Fibroblast of mammary gland (primary cell): ENCODE data around the gene KDM1A.
"Not testable (repeated sequence)": the region's sequence is repeated elsewhere in the genome, so short reads cannot be mapped to it uniquely, and the experiment has no call there.

Source experiments
- DNase-seq: peaks from one replicate; pipeline ENCODE4 v3.0.0-alpha.2; 2010; ENCODE audit warnings: low read depth
- H3K4me3 ChIP-seq: 2 replicates; pipeline ENCODE4 v1.5.1; 2011; ENCODE audit warnings: low read depth, mild to moderate bottlenecking, low read length, moderate library complexity; ENCODE audit not compliant: control insufficient read depth
- TF ChIP-seq, protein P1 (sequence below): conservative IDR thresholded peaks from 2 replicates; pipeline ENCODE4 v1.5.1; 2011; ENCODE audit warnings: low read depth, low read length, inconsistent platforms; ENCODE audit not compliant: control insufficient read depth, insufficient read depth

The KDM1A gene

DNA sequence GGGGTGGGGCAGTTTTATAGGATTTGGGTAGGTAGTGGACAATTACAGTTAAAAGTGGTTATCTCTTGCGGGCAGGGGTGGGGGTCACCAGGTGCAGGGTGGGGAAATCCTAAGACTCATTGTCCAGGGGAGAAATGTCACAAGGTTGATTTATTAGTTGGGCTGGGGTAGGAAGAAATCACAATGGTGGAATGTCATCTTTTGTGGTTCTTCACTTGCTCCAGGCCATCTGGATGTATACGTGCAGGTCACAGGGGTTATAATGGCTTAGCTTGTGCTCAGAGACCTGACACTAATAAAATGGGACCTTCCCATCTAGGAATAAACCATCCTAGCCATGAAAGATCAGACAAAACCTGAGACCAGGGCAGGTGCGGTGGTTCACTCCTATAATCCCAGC, 15.2 kb upstream of the KDM1A start:
- TF ChIP-seq, protein P1, sequence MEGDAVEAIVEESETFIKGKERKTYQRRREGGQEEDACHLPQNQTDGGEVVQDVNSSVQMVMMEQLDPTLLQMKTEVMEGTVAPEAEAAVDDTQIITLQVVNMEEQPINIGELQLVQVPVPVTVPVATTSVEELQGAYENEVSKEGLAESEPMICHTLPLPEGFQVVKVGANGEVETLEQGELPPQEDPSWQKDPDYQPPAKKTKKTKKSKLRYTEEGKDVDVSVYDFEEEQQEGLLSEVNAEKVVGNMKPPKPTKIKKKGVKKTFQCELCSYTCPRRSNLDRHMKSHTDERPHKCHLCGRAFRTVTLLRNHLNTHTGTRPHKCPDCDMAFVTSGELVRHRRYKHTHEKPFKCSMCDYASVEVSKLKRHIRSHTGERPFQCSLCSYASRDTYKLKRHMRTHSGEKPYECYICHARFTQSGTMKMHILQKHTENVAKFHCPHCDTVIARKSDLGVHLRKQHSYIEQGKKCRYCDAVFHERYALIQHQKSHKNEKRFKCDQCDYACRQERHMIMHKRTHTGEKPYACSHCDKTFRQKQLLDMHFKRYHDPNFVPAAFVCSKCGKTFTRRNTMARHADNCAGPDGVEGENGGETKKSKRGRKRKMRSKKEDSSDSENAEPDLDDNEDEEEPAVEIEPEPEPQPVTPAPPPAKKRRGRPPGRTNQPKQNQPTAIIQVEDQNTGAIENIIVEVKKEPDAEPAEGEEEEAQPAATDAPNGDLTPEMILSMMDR: no peak
- no peak overlapping the region for H3K4me3 ChIP-seq
- DNase-seq: no peak

DNA sequence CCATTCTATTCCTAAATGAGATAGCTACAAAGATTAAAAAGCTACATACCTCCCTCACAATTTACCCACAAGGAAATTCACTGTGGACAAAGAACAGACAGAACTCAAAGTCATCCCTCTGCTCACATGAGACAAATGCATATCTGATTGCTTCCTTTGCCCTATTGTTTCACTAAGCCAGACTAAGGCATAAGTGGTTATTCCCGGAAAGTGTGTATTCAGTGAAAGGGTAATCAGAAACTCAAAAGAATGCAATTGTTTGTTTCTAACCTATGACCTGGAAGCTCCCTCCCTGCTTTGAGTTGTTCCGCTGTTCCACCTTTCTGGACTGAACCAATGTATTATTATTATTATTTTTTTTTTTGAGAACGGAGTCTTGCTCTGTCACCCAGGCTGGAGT, 14.5 kb upstream of the KDM1A start:
- H3K4me3 ChIP-seq, DNase-seq: not testable (repeated sequence)

DNA sequence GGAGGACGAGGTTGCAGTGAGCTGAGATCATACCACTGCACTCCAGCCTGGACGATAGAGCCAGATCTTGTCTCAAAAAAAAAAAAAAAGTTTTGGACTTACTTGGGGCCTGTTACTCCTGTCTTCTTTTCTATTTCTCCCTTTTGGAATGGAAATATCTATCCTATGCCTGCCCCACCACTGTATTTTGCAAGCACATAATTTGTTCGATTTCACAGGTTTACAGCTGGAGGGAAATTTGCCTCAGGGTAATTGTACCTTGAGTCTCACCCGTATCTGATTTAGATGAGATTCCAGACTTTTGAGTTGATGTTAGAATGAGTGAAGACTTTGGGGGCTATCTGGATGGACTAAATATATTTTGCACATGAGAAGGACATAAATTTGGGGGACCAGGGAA, 12.2 kb upstream of the KDM1A start:
- no peak overlapping the region for H3K4me3 ChIP-seq
- TF ChIP-seq, protein P1: no peak
- DNase-seq: no peak

DNA sequence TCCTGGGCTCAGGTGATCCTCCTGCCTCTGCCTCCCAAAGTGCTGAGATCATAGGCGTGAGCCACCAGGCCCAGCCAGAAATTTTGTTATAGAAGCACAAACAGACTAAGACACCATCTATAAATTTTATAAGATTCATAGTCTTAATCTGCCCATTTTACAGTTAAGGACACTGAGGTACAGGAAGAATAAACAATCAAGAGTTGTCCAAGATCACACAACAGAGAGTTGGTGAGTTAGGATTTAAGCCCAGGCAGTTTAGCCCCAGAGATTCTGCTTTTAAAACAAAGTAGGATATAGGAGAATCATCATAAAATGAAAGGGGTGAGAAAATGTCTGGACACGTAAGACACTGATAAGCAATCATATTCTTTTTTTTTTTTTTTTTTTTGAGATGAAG, 10.4 kb upstream of the KDM1A start:
- no peak overlapping the region for H3K4me3 ChIP-seq
- no peak for DNase-seq
- TF ChIP-seq, protein P1: no peak

DNA sequence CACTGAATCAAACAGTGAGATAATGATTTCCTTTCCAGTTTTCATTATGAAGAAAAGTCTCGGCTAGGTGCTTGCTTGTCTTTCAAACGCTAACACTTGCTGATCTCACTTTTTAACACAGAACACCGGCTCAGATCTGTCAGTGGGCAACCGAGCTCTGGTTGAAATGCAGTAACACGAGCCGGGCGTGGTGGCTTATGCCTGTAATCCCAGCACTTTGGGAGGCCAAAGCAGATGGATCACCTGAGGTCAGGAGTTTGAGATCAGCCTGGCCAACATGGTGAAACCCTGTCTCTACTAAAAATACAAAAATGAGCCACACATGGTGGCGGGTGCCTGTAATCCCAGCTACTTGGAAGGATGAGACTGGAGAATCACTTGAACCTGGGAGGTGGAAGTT, 9.2 kb upstream of the KDM1A start:
- not testable (repeated sequence) for DNase-seq, H3K4me3 ChIP-seq

DNA sequence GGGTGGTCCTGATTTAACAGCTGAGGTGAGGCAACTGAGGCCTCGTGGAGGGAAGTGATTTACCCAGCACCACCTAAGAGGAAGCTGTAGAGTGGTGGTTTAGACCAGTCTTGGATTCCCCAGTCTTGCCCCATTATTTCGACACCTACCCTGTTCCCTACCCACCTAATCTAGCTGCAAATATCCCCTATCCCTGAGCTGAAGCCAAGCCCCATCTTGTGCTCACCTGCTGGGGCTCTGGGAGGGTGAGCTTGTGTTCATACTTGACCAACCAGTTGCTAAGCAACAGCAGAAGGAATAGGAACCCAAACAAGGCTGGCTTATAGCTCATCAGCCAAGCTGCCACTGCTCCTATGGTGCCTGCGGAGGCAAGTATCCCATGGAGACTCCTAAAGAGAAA, 5.6 kb upstream of the KDM1A start:
- no peak for DNase-seq
- H3K4me3 ChIP-seq: no peak overlapping the region
- TF ChIP-seq, protein P1: no peak

DNA sequence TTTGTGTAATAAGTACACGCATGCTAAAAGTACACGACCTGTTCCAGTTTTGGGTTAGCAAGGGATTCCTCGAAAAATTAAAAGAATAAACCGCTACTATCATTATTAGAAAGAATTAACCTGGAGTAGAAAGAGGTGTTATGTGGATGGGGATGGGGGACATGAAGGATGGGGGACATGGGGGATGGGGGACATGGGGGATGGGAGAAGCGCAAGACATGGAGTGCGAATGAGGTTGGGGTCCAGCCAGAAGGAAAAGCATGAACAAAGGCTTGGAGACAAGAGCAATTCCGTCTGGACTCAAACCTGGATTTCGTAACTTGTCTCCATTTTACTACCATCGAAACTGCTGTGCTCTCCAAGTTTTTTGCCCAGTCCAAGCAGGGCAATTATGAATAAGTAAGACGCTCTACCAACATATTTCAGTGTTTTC, 591 bp upstream of the KDM1A start:
- no peak for DNase-seq
- TF ChIP-seq, protein P1: no peak
- H3K4me3 ChIP-seq: peak overlapping the region; percentile 95

DNA sequence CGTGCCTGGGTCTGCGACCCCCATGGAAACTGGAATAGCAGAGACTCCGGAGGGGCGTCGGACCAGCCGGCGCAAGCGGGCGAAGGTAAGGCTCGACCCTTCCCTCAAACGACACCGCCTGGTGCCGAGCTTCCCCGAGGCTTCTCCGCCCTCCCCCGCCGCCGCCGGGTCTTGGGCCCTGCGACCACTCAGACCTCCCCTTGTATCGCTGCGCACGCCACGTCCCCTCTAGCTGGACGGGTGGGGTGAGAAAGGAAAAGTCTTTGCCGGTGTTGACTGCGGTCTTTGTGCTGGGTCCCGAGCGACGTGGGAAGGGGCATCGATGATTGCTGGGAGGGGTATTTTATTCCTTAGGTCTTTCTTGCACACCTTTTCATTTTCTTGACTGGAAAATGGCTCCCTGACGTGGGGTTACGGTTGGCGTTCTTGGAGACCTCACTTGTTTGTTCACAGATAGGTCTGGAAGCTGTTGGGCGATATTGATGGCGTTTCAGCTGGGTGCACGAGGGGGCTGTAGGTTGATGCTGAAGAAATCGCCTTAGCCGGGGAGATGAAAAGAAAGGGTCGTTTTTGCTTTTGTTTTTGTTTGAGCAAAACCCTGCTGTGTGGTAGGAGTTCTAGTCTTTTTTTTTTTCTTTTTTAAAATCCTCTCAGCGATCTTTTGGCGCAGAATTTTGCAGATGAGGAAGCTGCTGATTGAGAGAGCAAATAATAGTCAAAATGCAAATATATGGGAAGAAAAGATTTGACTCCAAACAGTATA, 776 bp downstream of the KDM1A start:
- TF ChIP-seq, protein P1: no peak
- H3K4me3 ChIP-seq: peak overlapping the region; percentile 95
- peak; percentile 49 for DNase-seq
